NCI-H1436 treated with DMSO at 0.1 percent for 48 hours (cell line): ENCODE measurements around the gene TENM4.
"Not testable (repeated sequence)": the region's sequence is repeated elsewhere in the genome, so short reads cannot be mapped to it uniquely, and the experiment has no call there.

Experiments
- DNase-seq: peaks from one replicate; lab custom pipeline; 2025; lab: John Stamatoyannopoulos, UW

The TENM4 gene

DNA sequence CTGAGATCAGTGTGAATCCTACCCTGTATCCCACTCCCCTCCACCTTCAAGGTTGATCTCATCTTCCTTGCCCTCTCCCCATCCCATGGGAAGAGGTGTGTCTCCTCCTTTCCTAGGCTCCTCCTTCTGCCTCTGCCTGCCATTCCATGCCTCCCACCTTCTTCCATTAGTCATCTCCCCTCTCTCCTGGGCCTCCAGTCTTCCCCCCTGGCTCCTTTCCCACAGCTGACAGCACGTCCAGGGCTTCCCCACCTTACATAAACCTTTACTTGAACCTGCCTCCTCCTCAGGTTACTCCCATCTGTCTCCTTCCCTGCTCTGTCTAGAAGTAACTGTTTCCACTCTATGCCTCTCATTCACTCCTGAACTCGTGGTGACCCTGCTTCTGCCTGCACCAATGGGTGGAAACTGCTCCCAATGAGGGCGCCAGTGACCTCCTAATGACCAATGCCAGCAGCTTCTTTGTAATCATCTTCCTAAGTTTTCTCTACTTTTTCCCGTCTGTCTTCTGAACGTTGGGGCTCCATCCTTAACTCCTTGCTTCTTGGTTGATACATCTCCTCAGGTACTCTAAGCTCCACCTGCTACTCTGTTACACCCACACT, 599.3 kb downstream of the TENM4 start:
- no peak for DNase-seq

DNA sequence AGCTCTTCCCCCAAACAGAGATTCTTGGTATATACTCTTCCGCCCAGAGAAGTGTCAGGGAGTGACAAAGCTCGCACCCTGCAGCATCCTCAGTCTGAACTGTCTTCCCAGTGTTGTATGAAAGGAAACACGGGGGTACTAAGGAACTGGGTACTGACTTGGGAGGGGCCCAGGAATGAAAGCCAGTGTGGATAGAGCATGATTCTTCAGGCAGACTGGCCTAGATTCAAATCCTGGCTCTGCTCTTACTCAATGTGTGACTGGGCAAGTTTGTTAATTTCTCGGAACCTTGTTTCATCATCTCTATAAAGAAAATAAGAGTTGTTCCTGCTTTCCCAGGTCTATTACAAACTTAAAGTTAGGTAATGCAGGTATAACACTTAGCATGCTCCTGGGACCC, 600.2 kb downstream of the TENM4 start:
- DNase-seq, result no peak

DNA sequence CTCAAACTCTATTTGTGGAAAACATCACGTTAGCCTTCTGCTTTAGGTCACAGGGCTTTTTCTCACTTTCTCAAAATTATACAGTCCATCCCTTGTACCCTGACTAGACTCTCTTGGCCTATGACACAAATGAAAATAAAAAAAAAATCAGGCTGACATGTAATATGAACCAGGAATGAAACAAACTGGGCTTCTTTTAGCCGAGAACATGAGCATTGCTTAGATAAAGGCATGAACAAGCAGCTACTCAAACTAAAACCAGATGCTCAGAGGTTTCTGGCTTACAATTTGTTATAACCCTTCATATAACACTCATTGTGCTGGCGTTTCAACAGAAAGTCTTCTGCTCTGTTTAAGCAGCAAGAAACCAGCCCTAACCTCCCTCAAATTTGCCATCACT, 600.6 kb downstream of the TENM4 start:
- DNase-seq, result no peak

DNA sequence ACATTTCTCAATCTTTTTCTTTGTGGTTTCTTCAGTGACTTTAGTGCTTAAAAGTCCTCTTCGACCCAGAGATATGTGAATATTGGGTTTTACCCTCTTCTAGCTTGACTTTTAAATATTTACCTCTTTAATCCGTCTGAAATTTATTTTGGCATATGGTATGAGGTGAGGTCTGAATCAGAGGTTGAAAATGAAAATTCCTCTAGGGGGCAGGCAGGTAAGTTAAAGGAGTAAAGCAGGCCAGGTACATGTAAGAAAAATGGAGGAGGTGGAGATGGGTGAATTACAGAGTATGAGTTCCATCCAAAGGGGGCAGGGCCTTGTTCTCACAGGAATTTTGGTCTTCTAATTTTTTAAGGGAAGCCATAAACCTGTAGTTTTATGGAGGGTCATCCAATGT, 602.4 kb downstream of the TENM4 start:
- no peak for DNase-seq

DNA sequence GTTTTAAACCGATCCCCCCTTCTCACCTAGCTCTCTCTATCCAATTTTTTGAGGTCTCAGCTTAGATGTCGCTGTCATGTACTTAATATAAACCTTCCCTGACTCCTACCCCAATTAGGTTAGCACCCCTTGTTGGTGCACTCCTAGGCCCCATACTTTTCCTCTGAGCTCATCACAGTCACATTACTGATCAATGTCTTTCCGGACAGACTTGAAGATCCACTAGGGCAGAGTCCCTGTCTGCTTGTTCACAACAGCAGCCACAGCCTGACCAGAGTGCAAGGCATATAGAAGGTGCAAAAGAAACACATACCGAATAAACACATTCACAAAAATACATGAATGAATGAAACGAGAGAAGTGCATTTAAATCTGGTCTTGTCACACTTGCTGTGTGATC, 605.2 kb downstream of the TENM4 start:
- no peak for DNase-seq

DNA sequence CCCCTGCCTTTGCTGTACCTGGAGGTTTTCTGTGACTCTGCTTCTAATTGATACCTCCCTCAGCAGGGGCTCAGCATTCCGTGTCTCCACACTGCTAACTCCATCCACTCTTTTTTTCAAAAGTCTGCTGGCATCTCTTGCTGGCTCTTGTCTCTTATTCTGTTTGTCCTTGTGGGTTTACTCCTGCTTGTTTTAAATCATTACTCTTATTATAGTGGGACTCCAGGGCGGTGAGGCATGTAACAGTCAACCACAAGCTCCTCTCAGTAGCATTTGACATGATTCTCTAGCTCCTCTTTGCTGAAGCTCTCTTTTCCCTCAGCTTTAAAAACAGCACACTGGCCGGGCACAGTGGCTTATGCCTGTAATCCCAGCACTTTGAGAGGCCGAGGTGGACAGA, 605.9 kb downstream of the TENM4 start:
- no peak for DNase-seq

DNA sequence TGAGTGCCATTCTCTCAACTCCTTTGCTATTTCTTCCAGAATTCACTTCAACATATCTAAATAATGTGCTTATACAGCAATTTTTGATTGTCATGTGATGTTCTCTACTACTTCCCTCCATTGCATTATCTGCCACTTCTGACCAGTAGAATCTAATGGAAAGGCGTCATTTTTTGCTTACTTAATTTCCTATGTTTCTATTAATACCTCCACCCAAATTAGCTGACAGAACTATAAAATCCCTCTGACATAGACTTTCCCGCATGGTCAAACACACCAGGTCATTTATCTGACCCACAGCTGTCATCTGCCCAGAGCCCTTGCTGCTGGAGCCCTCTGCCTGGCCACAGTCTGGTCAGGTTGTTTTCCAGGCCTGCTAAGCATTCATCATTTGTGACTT, 607.6 kb downstream of the TENM4 start:
- DNase-seq, result no peak

DNA sequence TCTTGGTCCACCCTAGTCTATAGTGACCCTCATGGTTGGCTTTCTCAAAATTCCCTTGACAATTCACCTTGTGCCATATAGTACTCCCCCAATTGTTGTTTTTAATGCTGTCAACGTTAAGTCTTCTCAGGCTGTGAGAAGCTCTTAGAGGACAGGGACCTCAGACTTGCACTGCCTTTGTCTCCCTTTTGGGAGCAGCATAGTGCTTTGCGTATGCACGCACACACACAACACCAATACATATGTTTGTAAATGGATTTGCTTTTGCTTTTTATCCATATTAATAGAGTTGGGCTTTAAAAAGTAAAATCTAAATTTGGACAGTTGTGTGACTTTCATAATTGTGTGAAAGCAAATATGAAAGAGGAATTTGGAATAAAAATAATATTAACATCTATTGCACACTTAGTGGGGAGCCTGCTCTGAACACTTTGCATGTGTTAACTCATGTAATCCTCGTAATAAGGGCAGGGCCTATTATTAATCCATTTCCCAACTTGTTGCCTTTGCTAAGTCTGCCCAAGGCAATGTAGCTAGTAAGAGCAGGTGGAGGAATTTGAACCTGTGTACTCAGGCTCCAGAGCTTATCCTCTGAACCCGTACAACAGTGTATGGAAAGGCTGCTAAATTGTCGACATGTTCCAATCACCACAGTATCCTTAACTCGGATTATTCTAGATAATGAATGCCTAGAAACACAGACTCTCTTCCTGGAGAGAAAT, 608.4 kb downstream of the TENM4 start:
- no peak for DNase-seq

DNA sequence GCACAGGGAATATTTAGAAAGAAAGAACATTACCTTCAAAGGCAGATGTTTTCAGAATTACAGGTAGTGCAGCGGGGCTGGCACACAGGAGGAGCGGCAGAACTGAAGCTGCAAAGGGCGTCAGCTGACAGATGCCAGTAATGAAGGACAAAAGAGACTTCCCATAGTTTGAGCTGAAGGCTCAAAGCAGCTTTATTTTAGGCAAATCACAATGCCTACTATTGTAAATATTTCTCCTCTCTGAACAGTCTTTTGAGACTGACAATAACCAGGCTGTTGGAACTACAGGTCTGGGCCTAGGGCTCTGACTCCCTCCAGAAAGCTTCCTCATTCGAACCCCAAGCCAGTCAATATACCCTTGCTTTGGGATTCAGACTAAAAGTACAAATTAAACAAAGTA, 609.3 kb downstream of the TENM4 start:
- no peak for DNase-seq

DNA sequence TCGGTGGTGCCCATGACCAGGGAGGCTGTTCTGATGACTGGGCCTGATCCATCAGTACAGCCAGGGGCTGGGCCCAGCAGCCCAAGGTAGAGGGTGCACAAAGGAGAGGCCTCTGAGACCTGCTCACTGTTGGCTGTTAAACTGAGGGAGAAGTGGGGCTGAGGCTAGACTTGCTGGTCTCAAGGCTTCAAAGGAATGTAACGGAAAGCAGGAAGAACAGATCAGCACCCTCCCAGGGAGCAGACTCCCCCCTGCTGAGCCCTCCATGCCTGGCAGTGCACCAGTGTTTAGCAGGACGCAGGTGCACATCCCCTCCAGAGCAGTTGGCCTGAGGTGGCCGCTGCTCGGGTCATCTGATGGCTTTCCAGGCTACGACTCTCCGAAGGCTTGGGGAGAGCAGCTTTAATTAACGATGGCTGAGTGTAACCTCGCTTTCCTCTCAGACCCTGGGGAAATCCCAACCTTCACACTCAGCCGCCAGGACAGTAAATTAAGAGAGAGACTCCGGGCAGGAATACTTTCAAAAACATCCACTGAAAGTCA, 610.5 kb downstream of the TENM4 start:
- DNase-seq, result no peak

DNA sequence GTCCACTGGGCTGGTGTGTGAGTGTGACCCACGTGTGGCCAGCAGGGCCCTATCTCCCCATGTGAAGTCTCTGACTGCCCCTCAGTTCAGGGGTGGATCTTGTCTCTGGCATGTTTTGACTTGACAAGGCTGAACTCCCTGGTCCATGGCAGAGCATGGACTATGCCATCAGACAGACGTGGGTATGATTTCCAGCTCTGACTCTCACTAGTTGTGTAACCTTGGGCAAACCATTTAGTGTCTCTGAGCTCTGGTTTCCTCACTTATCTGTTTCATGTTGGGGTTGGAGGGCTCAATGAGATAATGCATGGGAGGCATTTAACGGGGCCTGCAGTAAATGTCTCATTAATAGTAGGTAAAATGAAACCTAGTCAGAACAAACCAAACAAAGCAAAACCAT, 611.7 kb downstream of the TENM4 start:
- DNase-seq, result no peak

DNA sequence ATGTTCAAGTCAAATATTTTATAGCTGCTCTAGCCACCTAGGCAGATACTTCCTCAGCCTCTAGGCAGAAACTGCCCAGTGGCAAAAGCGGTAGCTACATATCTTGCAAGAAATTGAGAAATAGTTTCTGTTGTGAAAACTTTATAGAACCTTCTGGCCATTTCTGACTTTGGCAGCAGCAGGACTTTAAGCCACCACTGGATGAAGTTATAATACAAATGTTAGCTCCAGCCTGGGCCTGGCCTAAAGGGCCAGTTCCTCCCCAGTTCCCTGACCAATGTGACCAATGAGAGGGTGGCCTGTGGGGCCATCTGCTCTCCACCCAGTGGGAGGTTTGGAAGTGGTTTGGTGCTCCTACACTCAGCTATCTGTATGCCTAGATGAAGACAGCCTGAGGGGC, 612.2 kb downstream of the TENM4 start:
- no peak for DNase-seq

DNA sequence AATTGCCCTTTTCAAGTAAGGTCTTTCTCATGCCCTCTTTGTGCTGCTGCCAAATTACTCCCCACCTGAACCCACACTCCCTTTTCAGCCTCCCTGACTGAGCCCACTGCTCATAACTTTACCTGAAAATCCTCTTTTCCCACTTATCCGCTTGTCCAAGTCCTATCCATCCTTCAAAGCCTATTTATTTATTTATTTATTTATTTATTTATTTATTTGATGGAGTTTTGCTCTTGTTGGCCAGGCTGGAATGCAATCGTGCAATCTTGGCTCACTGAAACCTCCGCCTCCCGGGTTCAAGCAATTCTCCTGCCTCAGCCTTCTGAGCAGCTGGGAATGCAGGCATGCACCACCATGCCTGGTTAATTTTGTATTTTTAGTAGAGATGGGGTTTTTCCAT, 613.5 kb downstream of the TENM4 start:
- DNase-seq, result not testable (repeated sequence)

DNA sequence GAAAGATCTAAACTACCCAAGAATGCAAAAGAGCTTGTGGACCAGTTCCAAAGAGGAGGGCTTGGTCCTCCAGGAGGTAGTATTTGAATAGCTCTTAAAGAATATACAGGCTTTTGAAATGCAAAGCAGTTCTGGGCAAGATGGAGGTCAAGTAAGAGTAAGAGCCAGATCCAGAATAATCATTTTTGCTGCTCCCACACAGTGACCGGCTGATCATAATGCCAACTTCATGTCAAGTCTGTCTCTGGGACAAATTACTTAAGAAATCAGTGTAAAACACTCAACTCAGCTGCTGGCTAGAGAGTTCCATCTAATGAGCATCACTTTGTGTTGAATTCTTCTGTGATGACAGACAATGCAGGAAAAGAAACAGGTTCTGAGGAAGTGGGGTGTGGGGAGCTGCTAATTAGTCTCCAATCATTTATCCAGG, 615.2 kb downstream of the TENM4 start:
- DNase-seq, result no peak

DNA sequence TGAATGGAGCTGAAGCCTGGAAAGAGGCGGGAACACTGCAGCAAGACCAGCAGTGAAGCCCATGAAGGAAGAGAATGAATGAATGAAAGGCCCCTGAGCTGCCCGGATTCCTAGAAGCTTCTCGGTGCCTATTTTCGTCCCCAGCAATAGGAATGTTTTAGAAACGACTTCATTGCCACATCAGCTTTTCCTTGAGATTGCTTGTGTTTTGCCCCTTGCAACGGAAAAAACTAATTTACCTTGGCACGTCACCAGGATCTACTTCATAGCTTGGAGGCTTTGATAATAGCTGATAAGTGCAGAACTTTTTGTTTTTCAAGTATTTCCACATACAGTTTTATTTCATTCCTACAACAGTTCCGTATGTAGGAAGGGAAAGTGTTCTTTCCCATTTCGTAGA, 617.2 kb downstream of the TENM4 start:
- DNase-seq, result no peak

DNA sequence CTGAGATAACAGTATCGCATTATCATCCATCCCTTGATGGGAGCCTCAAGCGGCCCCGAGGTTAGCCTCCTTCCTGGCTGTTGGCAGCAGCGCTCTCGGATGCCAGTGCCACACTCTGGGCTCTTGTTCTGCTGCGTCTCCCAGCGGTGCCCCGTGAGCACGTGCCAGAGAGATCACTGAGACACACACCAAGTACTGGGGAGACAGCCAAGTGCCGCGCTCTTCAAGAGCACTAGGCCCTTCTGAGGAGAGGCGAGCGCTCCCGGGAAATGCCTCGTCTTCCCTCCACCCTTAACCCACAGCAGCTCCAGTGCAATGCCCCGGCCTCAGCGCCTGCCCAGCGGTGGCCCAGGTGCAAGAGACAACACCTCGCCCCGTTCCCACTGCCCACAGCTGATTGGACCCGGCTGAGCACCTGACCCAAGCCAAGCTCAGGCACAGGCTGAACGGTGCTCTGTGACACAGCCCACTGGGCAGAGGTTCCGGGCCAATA, 617.9 kb downstream of the TENM4 start:
- no peak for DNase-seq

DNA sequence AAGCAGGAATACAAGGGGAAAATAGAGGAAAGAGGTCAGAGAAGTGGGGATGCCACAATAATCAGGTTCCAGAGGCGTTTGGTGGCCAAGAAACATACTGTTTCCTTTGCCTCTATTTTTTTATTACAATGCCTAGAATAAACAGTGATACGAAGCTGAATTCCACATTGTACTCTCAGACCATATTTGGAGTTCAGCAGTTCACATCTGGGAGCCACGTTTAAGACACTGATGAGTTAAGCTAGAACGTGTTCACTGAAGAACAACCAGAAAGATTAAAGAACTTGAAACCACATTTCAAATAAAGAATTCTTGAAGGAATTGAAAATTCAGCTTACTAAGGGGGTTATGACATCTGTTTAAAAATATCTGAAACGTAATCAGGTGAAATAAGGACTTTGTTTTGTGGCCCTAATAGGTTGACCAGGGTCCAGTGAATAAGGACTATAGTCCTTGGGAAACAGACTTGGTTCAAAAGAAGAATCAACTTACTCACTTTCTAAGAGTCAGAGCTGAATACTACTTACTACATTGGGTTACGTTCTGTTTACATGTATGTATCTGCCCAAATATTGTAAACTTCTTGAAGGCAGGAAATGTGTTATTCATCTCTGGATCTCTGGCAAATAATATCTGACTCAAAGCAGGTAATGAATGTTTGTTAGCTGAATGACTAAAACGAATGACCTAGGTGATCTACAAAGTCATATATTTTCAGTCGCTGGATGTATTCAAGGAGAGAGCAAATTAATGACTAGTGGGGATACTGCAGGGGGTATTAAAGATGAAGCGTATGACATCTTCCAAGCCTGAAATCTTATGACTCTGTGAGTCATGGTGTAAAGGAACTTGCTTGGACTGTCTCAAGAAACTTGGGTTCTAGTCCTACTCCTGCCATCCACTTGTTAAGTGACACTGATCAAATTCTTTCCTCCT, 619.2 kb downstream of the TENM4 start:
- DNase-seq, result no peak

DNA sequence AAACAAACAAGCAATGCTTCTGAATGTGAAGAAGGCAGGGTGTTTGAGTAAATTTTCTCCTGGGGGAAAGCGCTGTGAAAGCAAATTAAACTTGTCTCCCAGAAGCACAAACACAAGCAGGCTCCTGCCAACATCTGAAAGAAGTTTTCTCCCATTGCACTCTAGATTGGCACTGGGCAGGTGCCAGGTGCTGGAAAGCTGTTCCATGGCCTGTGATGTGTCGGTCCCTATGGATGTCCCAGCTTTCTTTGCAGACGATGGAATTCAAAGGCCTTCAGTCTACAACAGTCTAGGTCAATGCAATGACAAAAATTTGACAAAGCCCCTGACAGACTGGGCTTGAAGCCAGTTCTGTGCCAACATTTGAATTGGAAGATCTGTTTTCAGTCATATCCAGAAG, 620.1 kb downstream of the TENM4 start:
- DNase-seq, result no peak

DNA sequence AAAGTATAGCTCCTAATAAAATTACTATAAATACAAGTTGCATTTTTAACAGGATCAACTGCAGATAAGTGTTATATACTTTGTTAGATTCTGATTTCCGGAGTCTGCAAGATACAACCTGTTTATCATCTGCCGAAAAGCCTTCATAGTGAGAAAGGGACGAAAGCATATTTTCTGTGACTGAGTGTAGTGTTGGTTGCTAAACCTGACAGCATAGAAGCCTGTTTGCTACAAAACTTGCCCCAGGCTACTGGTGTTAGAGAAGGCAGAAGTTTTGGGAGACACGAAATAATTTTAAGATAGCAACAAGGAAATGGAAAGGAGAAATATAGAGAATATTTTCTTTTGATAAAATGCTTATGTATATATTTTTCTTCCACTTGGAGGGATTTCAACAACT, 622.6 kb downstream of the TENM4 start:
- no peak for DNase-seq

DNA sequence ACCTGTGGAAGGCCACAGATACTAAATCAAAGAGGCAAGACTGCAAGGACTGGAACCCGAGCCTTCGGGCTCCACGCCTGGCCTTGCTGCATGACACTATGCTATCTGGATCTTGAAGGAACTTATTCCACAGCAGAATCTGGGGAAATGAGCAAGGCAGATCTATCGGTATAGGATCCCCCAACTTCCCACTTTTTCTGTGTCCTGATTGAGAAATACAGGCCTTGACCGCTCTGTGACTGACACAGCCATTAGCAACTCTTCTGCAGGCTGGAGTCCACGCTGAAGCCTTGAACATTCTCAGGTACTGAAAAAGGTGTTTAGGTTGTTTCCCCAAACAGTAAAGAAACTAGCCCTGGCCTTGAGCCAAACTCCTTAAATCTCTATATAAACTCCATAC, 625.0 kb downstream of the TENM4 start:
- DNase-seq, result no peak

DNA sequence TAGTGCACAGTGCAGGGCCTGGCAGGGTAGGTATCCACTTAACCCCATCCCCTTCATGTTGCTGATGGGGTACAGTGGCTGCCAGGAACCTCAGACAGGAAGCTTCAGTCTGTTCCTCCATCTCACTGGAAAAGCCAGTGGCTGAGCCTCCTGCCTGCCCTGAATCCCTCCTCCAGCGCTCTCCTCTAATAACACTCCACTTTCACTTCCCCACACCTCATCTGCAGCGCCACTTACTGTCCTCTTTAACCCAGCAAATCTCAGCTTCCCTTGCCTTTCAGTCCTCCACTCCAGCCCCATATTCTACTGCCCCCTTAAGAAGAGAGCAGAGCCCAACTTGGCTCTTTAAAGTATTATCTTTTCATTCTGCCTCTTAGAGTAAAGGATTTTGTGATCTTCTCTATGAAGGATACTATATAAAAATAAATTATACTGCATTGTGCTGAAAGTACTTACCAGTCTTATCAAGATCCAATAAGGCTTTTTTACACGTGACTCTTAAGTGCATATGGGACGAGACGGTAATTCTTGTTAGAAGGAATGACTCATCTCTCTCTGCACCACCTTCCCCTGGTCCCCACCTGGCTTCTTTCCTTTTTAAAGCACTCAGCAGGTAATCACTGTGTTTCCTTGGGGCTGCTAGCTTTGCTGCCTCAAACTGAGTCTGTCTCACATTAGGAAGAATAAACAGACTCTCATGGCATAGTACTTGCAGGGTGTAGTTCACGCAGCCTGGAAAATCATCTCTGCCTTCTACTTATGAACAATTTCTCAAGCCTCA, 628.1 kb downstream of the TENM4 start:
- DNase-seq, result peak; percentile 21

DNA sequence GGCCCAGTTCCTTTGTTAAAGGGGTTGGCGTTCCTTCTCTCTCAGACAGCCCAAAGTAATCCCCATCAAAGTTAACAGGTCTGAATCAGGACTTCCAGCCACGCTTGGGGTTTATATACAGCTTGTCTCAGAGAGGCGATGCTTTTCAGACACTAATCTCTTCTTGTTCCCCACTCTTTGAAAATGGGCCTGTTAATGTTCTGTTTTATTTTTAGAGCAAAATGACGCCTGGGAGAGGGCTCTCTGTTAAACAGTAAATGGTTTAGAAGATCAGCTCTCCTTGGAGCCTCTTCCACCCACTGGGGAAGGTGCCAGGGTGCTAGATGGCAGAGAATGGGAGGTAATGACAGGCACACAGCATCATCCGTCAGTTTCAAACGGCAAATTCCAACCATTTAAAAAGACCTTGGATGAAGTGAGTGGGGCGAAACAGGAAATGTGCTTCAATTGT, 630.2 kb downstream of the TENM4 start:
- no peak for DNase-seq
